Brain microvascular endothelial cell (primary cell): ENCODE results near the gene CYP27C1.
A peak's percentile ranks its signal among the peaks of the same experiment; 100 is the strongest.
"Not testable (repeated sequence)": the region's sequence is repeated elsewhere in the genome, so short reads cannot be mapped to it uniquely, and the experiment has no call there.

Source experiments
- DNase-seq: peaks from one replicate; pipeline ENCODE4 v3.0.0-alpha.2; 2020
- H3K27ac ChIP-seq: fragments of 250-450 bp; sonication (Bioruptor Pico); 2 replicates; pipeline ENCODE4 v1.5.1; 2020; ENCODE audit warnings: mild to moderate bottlenecking, moderate library complexity
- H3K27me3 ChIP-seq: fragments of 250-450 bp; sonication (Bioruptor Pico); replicated peaks from 2 replicates; pipeline ENCODE4 v1.5.1; 2020; ENCODE audit warnings: mild to moderate bottlenecking
- H3K36me3 ChIP-seq: fragments of 250-450 bp; sonication (Bioruptor Pico); replicated peaks from 2 replicates; pipeline ENCODE4 v1.5.1; 2020; ENCODE audit warnings: mild to moderate bottlenecking
- H3K4me3 ChIP-seq: 2 replicates; pipeline ENCODE4 v1.5.1; 2011; ENCODE audit warnings: low read depth, mild to moderate bottlenecking, control low read depth, low read length, moderate library complexity
- CTCF ChIP-seq: IDR thresholded peaks from 2 replicates; pipeline ENCODE4 v1.5.1; 2011; ENCODE audit warnings: low read depth, mild to moderate bottlenecking, moderate library complexity, low read length, control low read depth, inconsistent platforms; ENCODE audit errors: missing control alignments
- in situ Hi-C: cut with HindIII; loops from 2 replicates; pipeline ENCODE4 v1.10.0; 2017; ENCODE audit warnings: low sequenced_read_pairs, low pct_ligation_motif_present

The CYP27C1 gene

GRCh38 chr2:127233710-127234109 is 13.6 kb upstream of the CYP27C1 start:
- Histone ChIP-seq H3K27ac (no peak overlapping the region), H3K27me3 (no peaks in the 10 kb centered on the region), H3K4me3 (no peak overlapping the region), H3K36me3 (no peaks in the 10 kb centered on the region)
- no peak for DNase-seq
- in situ Hi-C loops: no loop called here
- TF ChIP-seq CTCF: no peak

GRCh38 chr2:127231130-127231865 is 11.2 kb upstream of the CYP27C1 start:
- no peak for TF ChIP-seq CTCF
- Histone ChIP-seq H3K4me3 (no peak overlapping the region), H3K36me3 (no peaks in the 10 kb centered on the region), H3K27ac (no peak overlapping the region), H3K27me3 (no peaks in the 10 kb centered on the region)
- DNase-seq: no peak
- in situ Hi-C loops: no loop called here

GRCh38 chr2:127229555-127229954 is 9.5 kb upstream of the CYP27C1 start:
- Histone ChIP-seq H3K27me3 (no peaks in the 10 kb centered on the region), H3K27ac (no peak overlapping the region), H3K36me3 (no peaks in the 10 kb centered on the region), H3K4me3 (no peak overlapping the region)
- in situ Hi-C loops: no loop called here
- no peak for TF ChIP-seq CTCF
- DNase-seq: no peak

GRCh38 chr2:127228102-127228501 is 8.0 kb upstream of the CYP27C1 start:
- Histone ChIP-seq H3K4me3 (no peak overlapping the region), H3K36me3 (no peaks in the 10 kb centered on the region), H3K27me3 (no peaks in the 10 kb centered on the region), H3K27ac (no peak overlapping the region)
- in situ Hi-C loops: no loop called here
- DNase-seq: no peak
- TF ChIP-seq CTCF: no peak

- in situ Hi-C loops, H3K27me3 ChIP-seq, DNase-seq, H3K4me3 ChIP-seq, H3K36me3 ChIP-seq: not testable (repeated sequence)
- H3K27ac ChIP-seq: peak overlapping the region; percentile 23
Measured at GRCh38 chr2:127227264-127227660, 7.2 kb upstream of the CYP27C1 start.

- Histone ChIP-seq H3K27me3 (no peaks in the 10 kb centered on the region), H3K36me3 (no peaks in the 10 kb centered on the region), H3K27ac (peak overlapping the region; percentile 23), H3K4me3 (peak overlapping the region; percentile 20)
- DNase-seq: peak; percentile 92
- no peak for TF ChIP-seq CTCF
- in situ Hi-C loops: no loop called here
Measured at GRCh38 chr2:127226520-127227263, 6.6 kb upstream of the CYP27C1 start.
